GM21723 (cell line): ENCODE data around the gene BHLHA9.

Experiments used
- ATAC-seq: cut with Tn5 transposase; IDR thresholded peaks from one replicate; pipeline ENCODE4 v1.9.1; 2021; ENCODE audit warnings: mild to moderate bottlenecking, moderate library complexity; ENCODE audit not compliant: unreplicated experiment

Gene BHLHA9

DNA sequence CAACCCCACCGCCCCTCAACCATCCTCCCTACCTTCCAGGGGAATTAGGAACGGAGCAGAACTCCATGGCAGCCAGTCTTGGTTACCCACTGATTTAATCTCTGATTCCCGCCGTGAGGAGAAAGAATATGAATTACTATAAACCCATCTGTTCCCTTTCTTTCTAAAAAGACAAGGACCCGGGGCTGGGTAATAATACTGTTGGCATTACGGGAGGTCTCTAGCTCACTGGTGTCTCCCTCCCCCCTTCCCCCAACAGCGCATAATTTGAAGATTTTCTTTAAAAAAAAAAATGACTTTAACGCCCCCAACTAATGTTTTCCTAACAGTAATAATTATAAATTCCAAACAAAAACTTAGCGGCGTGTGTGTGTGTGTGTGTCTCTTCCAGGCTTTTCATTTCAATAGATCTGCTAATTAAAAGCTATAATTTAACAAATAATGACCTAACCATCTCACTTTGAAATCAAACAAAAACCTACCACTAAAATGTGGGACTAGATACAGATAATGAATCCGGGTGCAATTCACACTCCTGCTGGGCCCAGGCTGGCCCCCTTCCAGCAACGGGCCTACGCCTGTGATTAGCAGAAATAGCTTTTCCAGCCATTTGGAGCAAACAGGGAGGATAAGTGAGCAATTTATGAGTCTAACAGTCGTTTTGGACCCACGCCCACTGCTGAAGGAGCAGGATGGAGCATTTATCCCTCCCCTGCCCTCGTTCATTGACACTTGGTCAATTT lies 18.2 kb upstream of the BHLHA9 start:
- ATAC-seq: no peak

- ATAC-seq: no peak
Measured at GRCh38 chr17:1255041-1255440, 15.2 kb upstream of the BHLHA9 start.

DNA sequence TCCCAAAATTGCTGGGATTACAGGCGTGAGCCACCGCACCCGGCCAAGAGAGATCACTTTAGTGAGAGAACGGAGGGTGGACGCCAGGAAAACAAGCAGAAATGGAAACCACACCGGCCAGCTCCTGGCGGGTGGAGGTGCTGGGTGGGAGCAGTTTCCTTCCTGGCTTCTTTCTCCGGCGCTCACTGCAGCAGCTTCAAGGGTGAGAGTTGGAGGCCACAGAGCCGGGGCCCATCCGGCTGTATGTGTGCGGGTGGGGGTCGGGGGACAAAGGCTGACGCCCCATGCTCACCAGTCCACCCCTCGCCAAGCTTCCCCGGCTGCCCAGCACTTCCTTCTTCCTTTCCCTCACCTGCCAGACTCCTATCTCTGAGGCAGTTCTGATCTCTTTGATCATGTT lies 13.5 kb upstream of the BHLHA9 start:
- ATAC-seq: no peak

DNA sequence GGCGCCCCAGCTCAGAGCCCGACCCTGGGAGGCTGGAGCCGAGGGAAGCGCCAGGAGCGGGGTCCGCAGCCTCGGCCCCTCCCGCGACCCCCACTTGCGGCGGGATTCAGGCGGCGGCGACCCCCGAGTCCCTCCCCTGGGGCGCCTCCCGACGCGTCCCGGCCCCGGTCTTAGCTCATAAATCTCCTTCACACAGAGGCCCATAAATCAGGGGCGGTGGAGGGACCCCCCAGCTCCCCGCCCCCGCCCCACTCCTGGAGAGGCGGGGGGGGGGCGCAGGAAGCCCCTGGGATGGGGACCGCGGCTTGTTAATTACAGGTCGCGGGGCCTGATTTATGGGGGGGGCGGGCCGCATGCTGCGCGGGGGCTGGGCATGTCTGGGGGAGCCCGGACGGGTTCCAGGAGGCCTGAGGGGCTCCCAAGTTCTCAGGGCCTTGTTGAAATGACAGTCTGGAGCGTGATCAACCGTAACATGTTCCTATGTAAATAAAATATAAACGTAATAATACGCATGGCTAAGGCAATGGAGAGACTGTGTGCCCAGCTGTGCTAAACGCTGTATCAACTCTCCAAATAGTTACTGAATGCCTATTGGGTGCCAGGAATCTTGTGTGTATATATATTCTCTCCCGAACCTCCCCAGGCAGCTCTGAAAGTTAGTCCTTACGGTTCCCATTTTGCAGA lies 10.0 kb upstream of the BHLHA9 start:
- ATAC-seq: no peak

GRCh38 chr17:1260770-1261161 lies 9.5 kb upstream of the BHLHA9 start:
- ATAC-seq: no peak

DNA sequence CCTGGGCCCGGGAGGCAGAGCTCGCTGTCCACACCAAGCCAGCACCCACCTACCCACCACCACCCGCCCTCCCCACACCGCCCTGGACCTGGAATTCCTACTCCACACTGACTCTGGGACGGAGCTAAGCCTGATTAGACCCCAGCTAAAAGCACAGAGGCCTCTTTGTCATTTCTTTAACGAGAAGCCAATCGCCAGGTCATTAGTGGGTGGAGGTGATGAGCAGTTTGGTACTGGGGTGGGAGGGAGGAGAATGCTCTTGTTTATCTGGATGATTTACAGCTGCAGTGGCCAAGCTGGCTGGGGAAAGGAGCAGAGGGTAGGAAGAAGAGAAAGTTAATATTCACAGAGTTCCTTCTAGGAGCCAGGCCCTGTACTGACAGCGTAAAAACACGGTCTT lies 6.0 kb upstream of the BHLHA9 start:
- no peak for ATAC-seq

- no peak for ATAC-seq
Measured at GRCh38 chr17:1267471-1267943, 2.7 kb upstream of the BHLHA9 start.

DNA sequence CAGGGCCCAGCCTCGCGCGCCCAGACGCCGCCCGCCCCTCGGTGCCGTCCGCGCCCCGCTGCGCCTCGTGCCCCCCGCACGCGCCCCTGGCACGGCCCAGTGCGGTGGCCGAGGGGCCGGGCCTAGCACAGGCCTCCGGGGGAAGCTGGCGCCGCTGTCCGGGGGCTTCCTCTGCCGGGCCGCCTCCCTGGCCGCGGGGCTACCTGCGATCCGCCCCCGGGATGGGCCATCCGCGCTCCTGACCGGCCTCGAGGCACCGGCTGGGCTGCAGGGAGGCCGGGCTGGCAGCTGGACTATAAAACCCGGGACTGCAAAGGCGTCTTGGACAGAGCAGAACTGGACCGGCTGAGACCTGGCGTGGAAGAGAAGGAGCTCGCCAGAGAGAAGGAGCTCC lies 783 bp downstream of the BHLHA9 start:
- ATAC-seq: no peak

GRCh38 chr17:1271441-1271840 lies 1.2 kb downstream of the BHLHA9 start:
- no peak for ATAC-seq

DNA sequence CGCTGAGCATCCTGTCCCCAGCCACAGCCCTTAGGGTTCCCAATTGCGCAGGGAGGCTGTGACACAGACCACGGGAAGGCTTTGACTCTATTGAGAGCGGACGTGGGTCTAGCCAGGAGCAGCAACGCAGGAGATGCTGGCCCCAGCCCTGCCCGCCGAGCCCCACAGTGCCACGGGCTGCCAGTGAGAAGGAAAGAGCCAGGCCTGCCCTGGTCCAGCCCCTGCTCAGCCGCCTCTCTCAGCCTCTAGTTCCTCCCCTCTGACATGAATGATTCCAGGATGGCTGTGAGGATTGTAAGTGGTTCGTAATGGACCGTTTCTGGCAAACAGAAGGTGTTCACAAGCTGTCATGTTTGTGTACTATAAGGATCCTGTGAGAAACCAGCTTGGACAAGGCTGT lies 2.5 kb downstream of the BHLHA9 start:
- no peak for ATAC-seq

GRCh38 chr17:1273492-1274244 lies 3.4 kb downstream of the BHLHA9 start:
- ATAC-seq: no peak

DNA sequence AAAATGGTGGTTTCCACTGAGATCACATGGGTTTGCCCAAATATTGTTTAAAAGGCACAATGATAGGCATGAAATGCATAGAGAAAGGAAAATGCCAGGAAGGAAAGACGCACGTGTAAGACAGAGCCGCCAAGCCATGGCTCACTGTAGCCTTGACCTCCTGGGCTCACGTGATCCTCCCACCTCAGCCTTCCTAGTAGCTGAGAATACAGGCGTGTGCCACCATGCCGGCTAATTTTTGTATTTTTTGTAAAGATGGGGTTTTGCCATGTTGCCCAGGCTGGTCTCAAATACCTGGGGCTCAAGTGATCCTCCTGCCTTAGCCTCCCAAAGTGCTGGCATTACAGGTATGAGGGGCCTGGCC lies 4.0 kb downstream of the BHLHA9 start:
- no peak for ATAC-seq

DNA sequence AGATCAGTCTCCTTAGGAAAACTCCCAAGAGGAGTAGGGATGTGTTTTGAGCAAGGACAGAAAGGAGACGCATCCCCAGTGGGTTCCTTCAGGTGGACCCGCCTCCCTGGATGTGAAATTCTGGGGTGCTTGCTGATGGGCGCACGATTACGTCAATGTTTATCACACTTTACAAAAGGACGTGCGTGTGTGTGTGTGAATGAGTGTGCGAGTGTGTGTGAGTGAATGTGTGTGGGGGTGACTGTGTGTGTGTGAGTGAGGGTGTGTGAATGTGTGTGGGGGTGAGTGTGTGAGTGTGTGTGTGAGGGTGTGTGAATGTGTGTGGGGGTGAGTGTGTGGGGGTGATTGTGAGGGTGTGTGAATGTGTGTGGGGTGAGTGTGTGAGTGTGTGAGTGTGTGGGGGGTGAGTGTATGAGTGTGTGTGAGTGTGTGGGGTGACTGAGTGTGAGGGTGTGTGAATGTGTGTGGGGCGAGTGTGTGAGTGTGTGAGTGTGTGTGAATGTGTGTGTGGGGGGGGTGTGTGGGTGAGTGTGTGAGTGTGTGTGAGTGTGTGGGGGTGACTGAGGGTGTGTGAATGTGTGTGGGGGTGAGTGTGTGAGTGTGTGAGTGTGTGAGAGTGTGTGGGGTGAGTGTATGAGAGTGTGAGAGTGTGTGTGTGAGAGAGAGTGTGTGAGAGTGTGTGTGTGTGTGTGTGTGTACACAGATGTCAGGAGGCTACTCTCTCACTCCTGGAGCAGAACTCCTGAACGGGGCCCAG lies 5.1 kb downstream of the BHLHA9 start:
- no peak for ATAC-seq

- ATAC-seq: no peak
Measured at GRCh38 chr17:1275962-1276736, 5.9 kb downstream of the BHLHA9 start.

DNA sequence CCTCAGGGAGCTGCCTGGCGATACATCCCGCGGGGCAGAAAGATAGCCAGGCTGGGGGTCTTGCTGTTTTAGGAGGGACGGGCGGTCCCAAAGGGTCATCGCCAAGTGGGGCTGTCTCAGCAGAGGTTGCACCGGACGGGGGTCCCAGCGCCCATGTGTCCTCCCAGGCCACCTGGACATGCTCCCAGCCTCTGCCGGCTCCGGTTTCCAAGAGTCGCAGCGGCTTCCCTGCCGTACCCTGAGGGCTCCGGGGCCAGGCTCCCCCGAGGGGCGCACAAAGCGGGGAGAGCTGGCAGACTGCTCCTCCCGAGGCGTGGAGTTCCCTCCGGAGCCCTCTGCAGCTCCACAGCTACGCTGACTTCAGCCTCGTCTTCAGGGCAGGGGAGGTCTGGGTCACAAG lies 10.4 kb downstream of the BHLHA9 start:
- ATAC-seq: no peak

DNA sequence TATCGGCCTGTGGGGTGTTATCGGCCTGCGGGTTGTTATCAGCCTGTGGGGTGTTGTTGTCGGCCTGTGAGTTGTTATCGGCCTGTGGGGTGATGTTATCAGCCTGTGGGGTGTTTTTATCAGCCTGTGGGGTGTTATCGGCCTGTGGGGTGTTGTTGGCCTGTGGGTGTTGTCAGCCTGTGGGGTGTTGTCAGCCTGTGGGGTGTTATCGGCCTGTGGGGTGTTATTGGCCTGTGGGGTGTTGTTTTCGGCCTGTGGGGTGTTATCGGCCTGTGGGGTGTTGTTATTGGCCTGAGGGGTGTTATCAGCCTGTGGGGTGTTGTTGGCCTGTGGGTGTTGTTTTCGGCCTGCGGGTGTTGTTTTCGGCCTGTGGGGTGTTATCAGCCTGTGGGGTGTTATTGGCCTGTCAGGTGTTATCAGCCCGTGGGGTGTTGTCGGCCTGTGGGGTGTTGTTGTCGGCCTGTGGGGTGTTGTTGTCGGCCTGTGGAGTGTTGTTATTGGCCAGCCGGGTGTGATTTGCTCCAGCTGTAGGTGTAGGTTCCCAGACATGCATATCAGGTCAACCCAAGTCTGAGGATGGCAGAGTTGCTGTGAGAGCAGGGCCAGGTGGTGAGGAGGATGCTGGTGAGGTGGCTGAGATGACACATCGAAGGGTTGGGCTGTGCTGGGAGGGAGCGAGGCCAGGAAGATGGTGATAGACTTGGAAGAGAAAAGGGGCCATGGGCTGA lies 16.3 kb downstream of the BHLHA9 start:
- ATAC-seq: no peak

GRCh38 chr17:1289695-1290094 lies 19.5 kb downstream of the BHLHA9 start:
- no peak for ATAC-seq

GRCh38 chr17:1290676-1291075 lies 20.4 kb downstream of the BHLHA9 start:
- ATAC-seq: no peak

DNA sequence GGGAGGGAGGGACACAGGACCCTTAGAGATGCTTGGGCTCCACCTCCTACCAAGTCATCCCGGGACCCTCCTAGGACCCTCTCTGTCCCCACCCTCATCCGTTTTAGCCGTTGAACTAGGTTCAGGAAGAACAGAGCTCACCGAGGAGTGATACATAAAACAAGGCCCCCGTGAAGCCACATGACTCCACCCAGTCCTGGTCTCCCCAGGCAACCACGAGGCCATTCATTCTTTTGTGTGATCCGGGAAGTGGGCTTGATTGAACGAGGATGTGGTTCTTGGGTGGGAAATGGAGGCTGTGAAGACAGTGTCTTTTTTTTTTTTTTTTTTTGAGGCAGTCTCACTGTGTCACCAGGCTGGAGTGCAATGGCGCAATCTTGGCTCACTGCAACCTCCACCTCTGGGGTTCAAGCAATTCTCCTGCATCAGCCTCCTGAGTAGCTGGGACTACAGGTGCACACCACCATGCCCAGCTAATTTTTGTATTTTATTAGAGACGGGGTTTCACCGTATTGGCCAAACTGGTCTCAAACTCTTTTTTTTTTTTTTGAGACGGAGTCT lies 24.0 kb downstream of the BHLHA9 start:
- no peak for ATAC-seq
